GM13977 (cell line): ENCODE data around the gene HDLBP.
"Not testable (repeated sequence)": the region's sequence is repeated elsewhere in the genome, so short reads cannot be mapped to it uniquely, and the experiment has no call there.

ENCODE experiments used
- DNase-seq: peaks from one replicate; pipeline ENCODE4 v3.0.0; 2012; ENCODE audit warnings: low spot score
- CTCF ChIP-seq: IDR thresholded peaks from 2 replicates; pipeline ENCODE4 v1.5.1; 2012; ENCODE audit warnings: mild to moderate bottlenecking, control low read depth; ENCODE audit not compliant: insufficient read depth; ENCODE audit errors: extremely low read depth, missing control alignments
- in situ Hi-C: fragments of 300-500 bp; cut with MboI; formaldehyde crosslinking; loops from one replicate; pipeline ENCODE4 v1.12.0; 2022; ENCODE audit warnings: low sequenced_read_pairs, low pct_unique_long_range_greater_than_20kb, mixed read lengths, inconsistent platforms; ENCODE audit not compliant: unreplicated experiment

HDLBP gene

GRCh38 chr2:241197947-241198346, 117.5 kb downstream of the HDLBP start:
- in situ Hi-C loops: no loop called here
- TF ChIP-seq CTCF: no peak
- no peak for DNase-seq

GRCh38 chr2:241197246-241197645, 118.2 kb downstream of the HDLBP start:
- DNase-seq, in situ Hi-C loops: not testable (repeated sequence)

GRCh38 chr2:241195506-241196130, 119.9 kb downstream of the HDLBP start:
- no peak for DNase-seq
- in situ Hi-C loops: no loop called here
- no peak for TF ChIP-seq CTCF

- in situ Hi-C loops: no loop called here
- DNase-seq: no peak
- no peak for TF ChIP-seq CTCF
Measured at GRCh38 chr2:241194811-241195210, 120.7 kb downstream of the HDLBP start.

- no peak for DNase-seq
- no peak for TF ChIP-seq CTCF
- in situ Hi-C loops: no loop called here
Measured at GRCh38 chr2:241193271-241193670, 122.2 kb downstream of the HDLBP start.

GRCh38 chr2:241191081-241191480, 124.4 kb downstream of the HDLBP start:
- in situ Hi-C loops: no loop called here
- no peak for TF ChIP-seq CTCF
- DNase-seq: no peak

GRCh38 chr2:241190291-241190981, 125.0 kb downstream of the HDLBP start:
- DNase-seq: no peak
- no peak for TF ChIP-seq CTCF

More at GRCh38 chr2:241190291-241190981, 125.0 kb downstream of the HDLBP start:
- in situ Hi-C loops: no loop called here
